Lung (tissue), 12 donors: ENCODE data around the gene GARIN5A. TPM values are rescaled to one million over a fixed set of nuclear protein-coding genes. Genes with fewer than 3 reads are reported as not detected.
"Not testable (repeated sequence)": the region's sequence is repeated elsewhere in the genome, so short reads cannot be mapped to it uniquely, and the experiment has no call there.

Experiments used
- ATAC-seq: fragments of 200-7000 bp; cut with Tn5 transposase; one replicate; pipeline ENCODE4 v1.9.1; 2020; ENCODE audit warnings: moderate number of reproducible peaks; ENCODE audit not compliant: insufficient read depth, low FRiP score
- DNase-seq, 3 donors: peaks; one replicate each; pipeline ENCODE4 v3.0.0-alpha.2; 2013 to 2017
- H3K27ac ChIP-seq, 2 donors: one replicate each; pipeline ENCODE4 v1.5.1; 2013; ENCODE audit warnings: mild to moderate bottlenecking in 2 of 2, moderate library complexity in 2 of 2, control low read depth in 1 of 2, inconsistent platforms in 1 of 2, low read depth in 1 of 2, low read length in 1 of 2
- H3K27me3 ChIP-seq, 3 donors: one replicate each; pipeline ENCODE4 v1.5.1; 2013; ENCODE audit warnings: low read length in 2 of 3; ENCODE audit not compliant: control insufficient read depth in 3 of 3, insufficient read depth in 3 of 3
- H3K36me3 ChIP-seq, 4 donors: one replicate each; pipeline ENCODE4 v1.5.1; 2013; ENCODE audit warnings: low read length in 4 of 4, mild to moderate bottlenecking in 1 of 4, moderate library complexity in 1 of 4; ENCODE audit not compliant: control insufficient read depth in 4 of 4, insufficient read depth in 4 of 4
- H3K4me1 ChIP-seq, 5 donors: one replicate each; pipeline ENCODE4 v1.5.1; 2013; ENCODE audit warnings: low read length in 5 of 5, mild to moderate bottlenecking in 2 of 5, moderate library complexity in 1 of 5; ENCODE audit not compliant: control insufficient read depth in 5 of 5, insufficient read depth in 5 of 5
- H3K4me3 ChIP-seq: one replicate; pipeline ENCODE4 v1.5.1; 2013; ENCODE audit warnings: mild to moderate bottlenecking, control low read depth, moderate library complexity
- H3K9ac ChIP-seq, 2 donors: one replicate each; pipeline ENCODE4 v1.5.1; 2013; ENCODE audit warnings: low read length in 2 of 2, control low read depth in 1 of 2; ENCODE audit not compliant: insufficient read depth in 1 of 2
- H3K9me3 ChIP-seq, 4 donors: one replicate each; pipeline ENCODE4 v1.5.1; 2013; ENCODE audit warnings: low read length in 3 of 4, mild to moderate bottlenecking in 1 of 4, moderate library complexity in 1 of 4; ENCODE audit not compliant: control insufficient read depth in 4 of 4, insufficient read depth in 3 of 4
- CTCF ChIP-seq: IDR thresholded peaks from 2 replicates; pipeline ENCODE4 v1.5.1; 2012; ENCODE audit warnings: mild to moderate bottlenecking; ENCODE audit errors: control extremely low read depth, extremely low read depth
- WGBS, 2 donors: extraction: QIAGEN DNeasy Blood & Tissue Kit; methylation state at CpG; one replicate each; pipeline ENCODE4 v1.1.7; 2013; 5-methylcytosine and 5-hydroxymethylcytosine counted together
- polyA plus RNA-seq, 2 donors: library from polyadenylated mRNA; stranded (reverse); fragments of 200-250 nt; gene quantifications; one replicate each; pipeline ENCODE4 v1.2.1, GENCODE V29; 2013
- total RNA-seq, 2 donors: library from RNA; depleted of rRNA in 1 of 2; stranded (reverse); fragments of >200 nt in 1 of 2; gene quantifications; one replicate each; pipeline ENCODE4 v1.2.1, GENCODE V29; 2014 to 2021
- donor health status: control.
- donor health status: control.
- donor health status: Bipolar disorder and iron deficiency.
- donor health status: healthy.
- donor health status: DM: yes; HTN: yes; CAD: no.

Gene GARIN5A
- total and polyA plus RNA-seq, 4 donors = 1.7 to 5.0 (median 2.4) TPM

GRCh38 chr19:50475736-50476223 lies 868 bp downstream of the GARIN5A start:
- 76% methylated on average over 24 to 29 of the region's 29 CpGs for WGBS, 2 donors
- Histone ChIP-seq H3K9me3 (no peaks in the 10 kb centered on the region), H3K36me3 (peaks cover 0 to 22% (median 15%) of the 10 kb centered on the region in 4 donors), H3K27me3 (no peaks in the 10 kb centered on the region), H3K4me3 (no peak overlapping the region), H3K27ac (no peak overlapping the region), H3K4me1 (peaks cover 5 to 10% (median 7%) of the 10 kb centered on the region in 5 donors), H3K9ac (no peak overlapping the region)
- TF ChIP-seq CTCF = no peak
- ATAC-seq (no peak), DNase-seq (no peak)

GRCh38 chr19:50475101-50475568 lies 1.5 kb downstream of the GARIN5A start:
- peaks cover 0 to 20% (median 12%) of the 10 kb centered on the region in 4 donors for H3K36me3 ChIP-seq
- no peaks in the 10 kb centered on the region for H3K27me3 ChIP-seq
- no peaks in the 10 kb centered on the region for H3K9me3 ChIP-seq
- ATAC-seq = no peak
- no peak overlapping the region for H3K4me3 ChIP-seq
- 82% methylated on average over 12 of the region's 12 CpGs for WGBS, 2 donors
- no peak overlapping the region for H3K27ac ChIP-seq
- TF ChIP-seq CTCF = no peak
- H3K4me1 ChIP-seq = peaks cover 5 to 10% (median 7%) of the 10 kb centered on the region in 5 donors
- DNase-seq = no peak
- H3K9ac ChIP-seq = no peak overlapping the region

GRCh38 chr19:50473336-50473735 lies 3.3 kb downstream of the GARIN5A start:
- not testable (repeated sequence) for H3K27ac ChIP-seq, H3K36me3 ChIP-seq, H3K9ac ChIP-seq, H3K4me3 ChIP-seq, H3K27me3 ChIP-seq, DNase-seq, ATAC-seq, H3K9me3 ChIP-seq
- peaks cover 5 to 10% (median 7%) of the 10 kb centered on the region in 5 donors for H3K4me1 ChIP-seq
- WGBS, 2 donors = 71% methylated on average over 3 of the region's 3 CpGs

GRCh38 chr19:50468818-50469217 lies 7.8 kb downstream of the GARIN5A start:
- no peaks in the 10 kb centered on the region for H3K27me3 ChIP-seq
- WGBS, 2 donors = 88 to 90% methylated on average over 6 of the region's 6 CpGs
- ATAC-seq = no peak
- no peak overlapping the region for H3K4me3 ChIP-seq
- H3K27ac ChIP-seq = no peak overlapping the region
- no peaks in the 10 kb centered on the region for H3K4me1 ChIP-seq
- no peak for TF ChIP-seq CTCF
- no peak overlapping the region for H3K9ac ChIP-seq
- no peak for DNase-seq
- no peaks in the 10 kb centered on the region for H3K9me3 ChIP-seq
- H3K36me3 ChIP-seq = no peaks in the 10 kb centered on the region
